Naive thymus-derived CD8-positive, alpha-beta T cell (primary cell): Measurements from ENCODE around the gene RDH5. TPM values are rescaled to one million over a fixed set of nuclear protein-coding genes. Genes with fewer than 3 reads are reported as not detected.
A peak's percentile ranks its signal among the peaks of the same experiment; 100 is the strongest.

Experiments
- ATAC-seq, 2 donors: fragments of 150-1000 bp; cut with Tn5 transposase in 1 of 2; sonication (Bioruptor Pico), chemical (Tn5 transposase) in 1 of 2; 1 replicate in 1 of 2; 2 replicates in 1 of 2; pipeline ENCODE4 v1.10.0; 2021; ENCODE audit warnings: mild to moderate bottlenecking in 2 of 2, moderate library complexity in 2 of 2
- POLR2A ChIA-PET: fragments of 350-600 bp; sonication (Branson Sonifier 250); formaldehyde crosslinking; loops from one replicate; lab custom pipeline; 2021; ENCODE audit warnings: antibody characterized with exemption; lab: Charles Lee
- DNase-seq, 10 donors: peaks; one replicate each; pipeline versions ENCODE4 v3.0.0 to v3.0.0-alpha.2; 2020 to 2022
- H3K27ac Mint-ChIP-seq, 10 donors: one replicate each; pipeline ENCODE4 v1.8.0; 2020 to 2022; ENCODE audit warnings: mild to moderate bottlenecking in 10 of 10, mixed read lengths in 10 of 10, moderate library complexity in 4 of 10, inconsistent platforms in 1 of 10
- H3K27me3 Mint-ChIP-seq, 5 donors: one replicate each; pipeline ENCODE4 v1.8.0; 2021 to 2022; ENCODE audit warnings: mixed read lengths in 5 of 5
- H3K36me3 Mint-ChIP-seq, 3 donors: one replicate each; pipeline ENCODE4 v1.8.0; 2020 to 2022; ENCODE audit warnings: mixed read lengths in 3 of 3, mild to moderate bottlenecking in 2 of 3, inconsistent platforms in 1 of 3
- H3K4me1 Mint-ChIP-seq, 4 donors: one replicate each; pipeline ENCODE4 v1.8.0; 2021 to 2022; ENCODE audit warnings: mixed read lengths in 4 of 4
- H3K4me3 Mint-ChIP-seq, 10 donors: one replicate each; pipeline ENCODE4 v1.8.0; 2020 to 2022; ENCODE audit warnings: mild to moderate bottlenecking in 10 of 10, mixed read lengths in 10 of 10, moderate library complexity in 6 of 10, inconsistent platforms in 1 of 10
- H3K9me3 Mint-ChIP-seq, 9 donors: one replicate each; pipeline ENCODE4 v1.8.0; 2020 to 2022; ENCODE audit warnings: mixed read lengths in 9 of 9, mild to moderate bottlenecking in 3 of 9, inconsistent platforms in 1 of 9, moderate library complexity in 1 of 9
- polyA plus RNA-seq, 3 donors: library from polyadenylated mRNA; unstranded; fragments of 300-500 nt; fragmentation: Illumina TruSeq; gene quantifications; one replicate each; pipeline ENCODE4 v1.2.3, GENCODE V29; 2021
- total RNA-seq, 8 experiments: library from RNA in 2 of 8; stranded (reverse) in 2 of 8; gene quantifications; one replicate each; pipeline ENCODE4 v1.2.3 and lab custom pipeline; 2021 to 2026

Gene RDH5
- total and polyA plus RNA-seq, 5 experiments from 2014 or later, result 1.0 to 30.4 (median 15.1) TPM; not detected in 1

DNA sequence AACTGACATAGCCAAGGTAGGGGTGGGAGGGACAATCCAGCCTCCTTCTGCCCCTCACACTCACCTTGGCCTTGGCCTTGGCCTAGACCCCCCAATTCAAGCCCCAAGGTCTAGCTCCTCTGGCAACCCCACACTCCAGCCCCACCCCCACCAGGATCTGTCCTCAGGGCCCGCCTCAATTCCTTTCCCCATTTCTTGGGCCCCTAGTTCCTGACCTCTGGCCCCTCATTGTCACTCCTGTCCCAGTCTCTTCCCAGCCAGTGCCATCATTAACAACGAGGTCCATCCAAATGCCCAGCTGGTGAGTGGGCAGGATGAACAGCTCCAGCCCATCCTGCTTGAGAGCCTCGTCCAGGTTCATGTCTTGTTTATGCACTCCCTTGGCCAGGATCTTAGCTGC lies 15.9 kb downstream of the RDH5 start:
- H3K4me1 Mint-ChIP-seq, result peaks cover 12 to 31% (median 22%) of the 10 kb centered on the region in 4 donors
- H3K27ac Mint-ChIP-seq, result peak overlapping the region in 4 of 10 donors; percentile 37 to 81 (median 60)
- H3K9me3 Mint-ChIP-seq, result no peaks in the 10 kb centered on the region
- no peaks in the 10 kb centered on the region for H3K27me3 Mint-ChIP-seq
- ATAC-seq (no peak), DNase-seq (no peak)
- H3K36me3 Mint-ChIP-seq, result no peaks in the 10 kb centered on the region
- POLR2A ChIA-PET, result interaction anchor here (0.6 to 4.0 kb wide), 4 partner anchors 11 to 193 kb away, joined by 3 to 60 read pairs (median 14); partner anchors contain the start of genes DGKA and PYM1
- H3K4me3 Mint-ChIP-seq, result peak overlapping the region in 1 of 10 donors; percentile 34

DNA sequence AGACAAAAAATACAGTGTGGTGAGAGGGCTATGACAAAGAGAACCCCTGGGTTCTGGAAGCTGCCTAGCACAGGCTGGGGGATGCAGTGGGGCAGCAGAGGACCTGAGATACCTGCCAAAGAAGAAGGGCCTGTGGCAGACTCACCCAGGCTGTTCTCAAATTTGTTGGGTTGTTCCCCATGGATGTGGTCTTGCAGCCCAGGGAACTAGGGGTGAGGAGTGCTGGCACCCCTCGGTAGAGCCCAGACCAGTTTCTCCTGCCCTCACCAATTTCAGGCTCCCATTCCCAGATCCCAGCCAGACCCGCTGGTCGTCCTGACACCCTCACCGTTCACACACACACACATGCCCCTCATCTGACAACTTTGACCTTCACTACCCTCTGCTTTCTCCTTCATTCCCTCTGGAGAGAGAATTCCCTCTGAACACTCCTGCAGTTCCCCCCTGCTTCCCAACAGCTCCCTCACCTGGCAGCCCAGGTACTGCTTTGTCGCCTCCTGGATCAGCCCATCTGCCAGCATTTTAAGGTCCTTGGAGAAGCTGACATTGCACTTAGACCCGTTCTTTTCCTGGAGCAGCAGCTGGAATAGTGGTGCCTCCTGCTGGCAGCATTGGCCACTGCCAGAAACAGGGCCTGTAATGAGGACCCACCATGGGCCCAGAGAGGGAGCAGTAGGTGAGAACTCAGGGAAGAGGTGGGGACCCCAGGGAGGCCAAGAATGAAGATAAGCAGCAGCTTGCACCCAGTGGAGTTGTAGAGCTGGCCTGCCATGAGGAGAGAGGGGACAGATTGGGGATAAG lies 16.8 kb downstream of the RDH5 start:
- H3K36me3 Mint-ChIP-seq, result no peaks in the 10 kb centered on the region
- peaks cover 12 to 31% (median 20%) of the 10 kb centered on the region in 4 donors for H3K4me1 Mint-ChIP-seq
- H3K27ac Mint-ChIP-seq, result peak overlapping the region; percentile 77 to 97 (median 92)
- peak overlapping the region; percentile 39 to 94 (median 92) for H3K4me3 Mint-ChIP-seq
- POLR2A ChIA-PET, result interaction anchor here (1.5 to 4.7 kb wide), 9 partner anchors 7 to 368 kb away, joined by 3 to 60 read pairs (median 11); partner anchors contain the start of genes BLOC1S1, CD63, DGKA and ORMDL2
- peak in 9 of 10 donors; percentile 31 to 75 (median 49) for DNase-seq
- no peaks in the 10 kb centered on the region for H3K27me3 Mint-ChIP-seq
- peak; percentile 38 to 46 for ATAC-seq
- no peaks in the 10 kb centered on the region for H3K9me3 Mint-ChIP-seq

DNA sequence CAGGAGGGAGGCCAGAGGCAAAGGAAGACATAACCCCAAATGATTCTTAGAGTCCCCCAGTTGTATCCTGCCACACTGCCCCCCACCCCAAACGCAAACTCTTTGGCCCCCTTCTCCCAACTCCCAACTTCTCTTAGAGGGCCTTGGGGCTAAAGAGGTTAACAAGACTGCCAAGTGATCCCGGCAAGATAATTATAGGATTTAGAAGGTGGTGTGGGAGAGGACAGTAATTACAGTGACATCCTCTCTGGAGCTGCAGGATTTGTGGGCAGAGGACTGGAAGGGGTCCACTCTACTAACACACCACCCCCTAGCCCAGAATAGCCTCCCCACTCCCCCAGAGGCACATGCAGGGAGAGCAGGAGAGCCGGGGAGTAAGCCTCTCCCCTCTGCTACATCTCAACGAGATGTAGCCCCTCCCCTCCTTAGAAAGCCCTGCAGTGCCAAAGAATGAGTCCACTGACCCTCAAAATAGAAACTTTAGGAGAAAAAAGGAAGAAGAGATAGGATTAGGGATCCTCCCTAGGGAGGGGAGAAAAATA lies 17.5 kb downstream of the RDH5 start:
- Mint-ChIP-seq H3K27me3 (no peaks in the 10 kb centered on the region), H3K4me1 (peaks cover 15 to 31% (median 24%) of the 10 kb centered on the region in 4 donors), H3K27ac (peak overlapping the region; percentile 77 to 98 (median 95)), H3K4me3 (peak overlapping the region; percentile 82 to 95 (median 93)), H3K9me3 (no peaks in the 10 kb centered on the region), H3K36me3 (no peaks in the 10 kb centered on the region)
- ATAC-seq (peak in 1 of 2 donors; percentile 18), DNase-seq (no peak)
- POLR2A ChIA-PET, result interaction anchor here (0.6 to 4.7 kb wide), 19 partner anchors 8 to 798 kb away, joined by 3 to 60 read pairs (median 6); partner anchors contain the start of genes BLOC1S1, CD63, DGKA and ORMDL2

DNA sequence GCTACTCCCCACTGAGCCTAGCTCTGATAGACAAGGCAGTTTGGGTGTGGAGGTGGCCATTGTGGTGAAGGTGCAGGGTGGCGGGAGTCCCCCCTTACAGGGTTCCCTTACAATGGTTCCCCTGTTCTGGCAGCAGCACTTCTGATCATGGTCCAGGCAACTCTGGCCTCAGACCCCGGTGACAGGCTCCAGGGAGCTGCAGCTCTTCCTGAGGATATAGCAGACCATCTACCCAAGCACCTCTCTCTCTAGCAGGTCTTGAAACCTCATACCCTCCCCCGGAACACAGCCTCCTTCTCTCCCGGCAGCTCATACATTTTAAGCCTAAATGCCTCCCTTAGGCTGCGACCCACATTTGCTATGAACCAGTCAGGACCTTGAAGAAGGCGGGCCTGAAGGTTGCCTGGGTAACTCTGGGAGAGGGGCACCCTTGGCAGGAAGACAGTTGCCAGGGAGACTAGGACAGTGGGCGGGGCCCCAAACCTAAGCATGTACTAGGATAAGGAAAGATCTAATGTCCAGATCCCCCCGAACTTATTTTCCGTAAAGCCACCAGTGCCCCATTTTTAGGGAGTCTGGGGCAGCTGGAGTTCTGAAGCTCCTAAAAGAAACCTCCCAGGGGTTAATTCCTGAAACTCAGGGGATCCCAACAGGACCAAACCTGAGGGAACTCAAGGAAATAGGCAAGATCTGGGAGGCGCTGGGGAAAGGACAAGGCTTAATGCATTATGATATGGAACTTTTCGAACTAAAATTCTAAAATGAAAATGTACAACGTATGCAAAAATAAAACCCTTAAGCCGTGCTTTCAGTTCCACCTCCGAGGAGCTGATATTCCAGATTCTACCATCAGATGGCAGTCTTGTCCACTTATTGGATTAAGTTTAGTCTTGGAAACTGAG lies 18.2 kb downstream of the RDH5 start:
- peaks cover 16 to 32% (median 26%) of the 10 kb centered on the region in 4 donors for H3K4me1 Mint-ChIP-seq
- POLR2A ChIA-PET, result interaction anchor here (0.6 to 4.7 kb wide), 25 partner anchors 8 to 797 kb away, joined by 3 to 60 read pairs (median 5); partner anchors contain the start of genes BLOC1S1, CD63, DGKA and DNAJC14
- no peaks in the 10 kb centered on the region for H3K9me3 Mint-ChIP-seq

DNA sequence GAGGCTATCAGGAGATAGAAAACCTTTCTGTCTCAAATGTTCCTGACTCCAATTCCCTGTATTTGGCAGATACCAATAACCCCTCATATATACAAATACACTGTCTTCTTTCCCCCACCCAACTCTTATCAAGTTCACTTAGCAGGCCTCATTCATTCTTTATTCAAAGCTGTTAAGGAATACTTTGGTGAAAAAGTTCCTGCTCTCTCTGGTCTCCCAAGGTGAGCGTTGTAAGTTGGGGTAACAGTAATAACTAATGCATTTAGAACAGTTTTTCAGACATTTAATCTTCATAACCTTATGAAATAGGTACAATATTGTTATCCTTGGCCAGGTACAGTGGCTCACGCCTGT lies 18.8 kb downstream of the RDH5 start:
- no peak for ATAC-seq
- H3K27ac Mint-ChIP-seq, result peak overlapping the region in 7 of 10 donors; percentile 80 to 98 (median 96)

More for the DNA sequence above, 18.2 kb downstream of the RDH5 start:
- no peaks in the 10 kb centered on the region for H3K36me3 Mint-ChIP-seq
- H3K27ac Mint-ChIP-seq, result peak overlapping the region; percentile 77 to 98 (median 95)
- DNase-seq (peak; percentile 48 to 91 (median 80)), ATAC-seq (peak; percentile 65 to 80)
- H3K4me3 Mint-ChIP-seq, result peak overlapping the region; percentile 82 to 95 (median 93)
- H3K27me3 Mint-ChIP-seq, result no peaks in the 10 kb centered on the region

DNA sequence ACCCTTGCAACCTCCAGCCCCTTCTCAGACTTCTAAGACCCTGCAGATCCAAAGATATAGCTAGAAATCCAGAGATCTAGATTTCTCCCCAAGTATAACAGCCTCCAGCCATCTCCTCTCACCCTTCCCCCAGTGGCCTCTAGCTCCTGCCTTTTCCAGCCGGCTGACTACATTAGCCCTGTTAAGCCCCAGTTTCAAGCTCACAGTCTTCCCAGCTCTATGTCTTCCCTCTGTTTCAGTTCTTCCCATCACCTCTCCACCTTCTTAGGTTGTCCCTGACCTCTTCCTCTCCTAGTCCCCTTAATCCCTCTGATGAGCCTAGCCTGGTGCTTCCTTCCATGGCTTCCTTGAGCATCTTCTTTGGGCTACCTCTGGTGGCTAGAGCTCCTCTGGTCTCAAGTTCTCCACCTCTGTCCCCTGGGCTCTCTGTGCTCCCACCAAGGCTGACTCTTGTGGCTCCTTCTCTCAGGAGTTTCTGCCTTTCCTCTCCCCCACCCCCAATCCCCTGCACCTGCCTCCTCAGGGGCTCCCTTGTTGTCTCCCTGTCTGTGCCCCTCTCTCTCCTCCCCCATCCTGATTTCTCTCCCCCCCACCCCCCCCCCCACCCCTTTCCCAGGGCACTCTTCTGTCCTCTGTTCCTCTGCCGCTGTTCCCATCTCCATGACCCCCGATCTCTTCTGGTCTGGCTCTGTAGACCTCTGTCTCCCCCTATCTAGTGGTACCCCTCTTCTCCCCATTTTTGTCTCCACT lies 21.9 kb downstream of the RDH5 start:
- Mint-ChIP-seq H3K27ac (peak overlapping the region; percentile 70 to 92 (median 78)), H3K4me1 (peaks cover 29 to 50% (median 45%) of the 10 kb centered on the region in 4 donors), H3K9me3 (no peaks in the 10 kb centered on the region), H3K27me3 (no peaks in the 10 kb centered on the region), H3K36me3 (no peaks in the 10 kb centered on the region), H3K4me3 (peak overlapping the region; percentile 75 to 93 (median 83))
- POLR2A ChIA-PET, result interaction anchor here (0.7 to 2.8 kb wide), 10 partner anchors 10 to 197 kb away, joined by 3 to 19 read pairs (median 4); partner anchors contain the start of genes BLOC1S1, CD63 and SARNP
- no peak for DNase-seq
- no peak for ATAC-seq

More for the DNA sequence above, 18.8 kb downstream of the RDH5 start:
- Mint-ChIP-seq H3K36me3 (no peaks in the 10 kb centered on the region), H3K4me1 (peaks cover 16 to 33% (median 29%) of the 10 kb centered on the region in 4 donors), H3K9me3 (no peaks in the 10 kb centered on the region), H3K27me3 (no peaks in the 10 kb centered on the region), H3K4me3 (peak overlapping the region in 7 of 10 donors; percentile 88 to 95 (median 93))
- POLR2A ChIA-PET, result interaction anchor here (0.6 to 4.7 kb wide), 21 partner anchors 8 to 483 kb away, joined by 3 to 60 read pairs (median 5); partner anchors contain the start of genes BLOC1S1, CD63, DGKA and DNAJC14
- DNase-seq, result no peak

DNA sequence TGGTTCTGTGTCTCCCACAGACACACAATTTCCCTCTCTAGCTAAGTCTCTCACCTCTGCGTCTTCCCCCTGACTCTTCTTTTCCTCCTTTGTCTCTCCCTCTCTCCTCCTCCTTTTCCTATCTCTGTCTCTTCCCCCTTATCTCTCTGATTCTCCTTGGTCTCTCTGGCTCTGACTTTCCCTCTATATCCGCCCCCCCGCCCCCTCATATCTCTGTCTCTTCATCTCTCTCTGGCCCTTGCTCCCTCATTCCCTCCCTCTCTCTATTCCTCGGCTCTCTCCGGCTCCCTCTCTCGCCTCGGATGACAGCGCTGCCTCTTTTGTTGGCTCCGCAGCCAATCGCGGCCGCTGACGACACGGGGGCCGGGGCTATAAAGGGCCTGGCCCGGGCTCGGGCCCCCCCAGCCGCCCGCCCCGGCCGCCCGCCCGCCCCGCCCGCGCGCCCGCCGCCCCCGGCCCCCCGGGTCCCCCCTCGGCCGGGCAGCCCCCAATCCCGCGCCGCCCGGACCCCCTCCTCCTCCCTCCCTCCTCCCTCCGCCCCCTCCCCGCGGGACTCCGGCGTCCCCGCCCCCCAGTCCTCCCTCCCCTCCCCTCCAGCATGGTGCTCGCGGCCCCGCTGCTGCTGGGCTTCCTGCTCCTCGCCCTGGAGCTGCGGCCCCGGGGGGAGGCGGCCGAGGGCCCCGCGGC lies 22.7 kb downstream of the RDH5 start, which contains the start of gene GDF11:
Gene GDF11 (plus strand): TSS at position 404 of the 687 bp plus-strand sequence. CDS start 195 bp downstream, at position 599.
- ATAC-seq (peak; percentile 62 to 66), DNase-seq (peak; percentile 46 to 84 (median 56))
- Mint-ChIP-seq H3K27me3 (no peaks in the 10 kb centered on the region), H3K36me3 (no peaks in the 10 kb centered on the region), H3K4me1 (peaks cover 29 to 50% (median 37%) of the 10 kb centered on the region in 4 donors), H3K27ac (peak within 1 kb of the TSS; percentile 70 to 92 (median 85)), H3K4me3 (peak within 1 kb of the TSS; percentile 86 to 95 (median 90)), H3K9me3 (no peaks in the 10 kb centered on the region)
- POLR2A ChIA-PET, result interaction anchor here (0.6 to 2.8 kb wide), 17 partner anchors 9 to 885 kb away, joined by 3 to 19 read pairs (median 4); partner anchors contain the start of genes BLOC1S1, CD63, DGKA and ORMDL2

DNA sequence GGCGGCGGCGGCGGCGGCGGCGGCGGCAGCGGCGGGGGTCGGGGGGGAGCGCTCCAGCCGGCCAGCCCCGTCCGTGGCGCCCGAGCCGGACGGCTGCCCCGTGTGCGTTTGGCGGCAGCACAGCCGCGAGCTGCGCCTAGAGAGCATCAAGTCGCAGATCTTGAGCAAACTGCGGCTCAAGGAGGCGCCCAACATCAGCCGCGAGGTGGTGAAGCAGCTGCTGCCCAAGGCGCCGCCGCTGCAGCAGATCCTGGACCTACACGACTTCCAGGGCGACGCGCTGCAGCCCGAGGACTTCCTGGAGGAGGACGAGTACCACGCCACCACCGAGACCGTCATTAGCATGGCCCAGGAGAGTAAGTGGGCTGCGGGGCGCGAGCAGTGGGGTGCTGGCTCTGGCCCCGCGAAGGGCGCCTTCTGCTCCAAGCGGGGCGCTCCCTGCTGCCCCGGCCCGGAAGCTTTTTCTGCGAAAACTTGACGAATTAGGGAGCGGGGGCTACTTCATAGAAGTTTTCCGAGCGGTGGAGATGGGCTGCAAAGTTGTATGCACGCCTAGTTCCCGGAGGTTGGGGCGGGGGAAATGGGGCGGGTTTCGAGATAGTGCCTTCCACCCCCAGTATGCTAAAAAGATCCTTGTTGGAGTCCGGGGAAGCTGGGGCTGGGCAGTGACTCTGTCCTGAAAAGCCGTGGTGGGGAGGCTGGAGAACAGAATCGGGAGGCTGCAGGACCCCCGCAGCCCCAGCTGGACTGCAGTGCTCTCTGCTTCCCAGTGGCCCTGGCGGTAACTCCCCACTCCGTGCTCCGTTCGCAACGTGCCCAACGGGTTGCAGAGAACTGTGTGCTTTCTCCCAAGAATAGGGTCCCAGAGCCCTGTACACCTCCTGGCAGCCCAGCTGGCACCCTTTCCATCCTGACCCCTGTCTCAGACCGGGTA lies 23.5 kb downstream of the RDH5 start:
- POLR2A ChIA-PET, result interaction anchor here (0.6 to 2.8 kb wide), 24 partner anchors 10 to 885 kb away, joined by 3 to 19 read pairs (median 4); partner anchors contain the start of genes BLOC1S1, CD63, DGKA and DNAJC14
- H3K4me3 Mint-ChIP-seq, result peak overlapping the region; percentile 86 to 95 (median 90)
- peaks cover 29 to 45% (median 32%) of the 10 kb centered on the region in 4 donors for H3K4me1 Mint-ChIP-seq
- ATAC-seq, result peak; percentile 60 to 61
- no peaks in the 10 kb centered on the region for H3K36me3 Mint-ChIP-seq
- H3K27me3 Mint-ChIP-seq, result no peaks in the 10 kb centered on the region
- no peaks in the 10 kb centered on the region for H3K9me3 Mint-ChIP-seq
- peak overlapping the region; percentile 49 to 95 (median 88) for H3K27ac Mint-ChIP-seq
- peak in 7 of 10 donors; percentile 14 to 51 (median 36) for DNase-seq

DNA sequence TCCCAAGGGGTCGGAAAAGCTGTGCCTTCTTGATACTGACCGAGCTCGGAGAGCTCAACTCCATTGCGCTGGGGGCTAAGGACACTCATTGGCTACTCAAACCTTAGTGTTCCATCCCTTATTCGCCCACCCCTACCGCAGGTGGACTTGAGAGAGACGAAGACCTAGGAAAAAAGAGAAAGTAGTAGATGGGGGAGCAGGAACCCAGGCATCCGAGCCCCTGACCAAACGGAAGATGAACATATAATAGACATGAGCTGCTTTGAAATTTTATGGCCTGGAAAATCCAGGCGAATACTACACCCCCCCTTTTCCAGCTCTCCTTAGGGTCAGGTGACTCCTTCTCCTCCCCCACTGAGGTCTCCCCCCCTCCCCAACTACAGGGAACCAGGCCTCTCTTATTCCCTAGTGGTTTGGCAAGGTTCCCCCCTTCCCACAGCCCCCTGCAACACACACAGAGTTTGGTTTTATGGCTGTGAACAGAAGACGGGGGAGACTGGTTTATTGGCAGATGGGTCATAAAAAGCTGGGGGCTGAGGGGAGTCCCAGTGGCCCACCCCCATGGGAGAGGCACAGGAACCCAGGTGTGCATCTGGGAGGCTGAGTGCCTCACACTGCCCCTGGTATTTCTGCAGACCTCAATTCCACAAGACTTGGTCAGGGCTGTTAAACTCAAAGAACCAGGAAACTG lies 24.3 kb downstream of the RDH5 start:
- peaks cover 0 to 5% (median 0%) of the 10 kb centered on the region in 3 donors for H3K36me3 Mint-ChIP-seq
- no peak for ATAC-seq
- POLR2A ChIA-PET, result interaction anchor here (0.6 to 2.8 kb wide), 17 partner anchors 10 to 884 kb away, joined by 3 to 19 read pairs (median 4); partner anchors contain the start of genes BLOC1S1, CD63, DGKA and DNAJC14
- no peaks in the 10 kb centered on the region for H3K27me3 Mint-ChIP-seq
- DNase-seq, result no peak
- H3K27ac Mint-ChIP-seq, result peak overlapping the region; percentile 49 to 95 (median 88)
- peak overlapping the region; percentile 86 to 95 (median 90) for H3K4me3 Mint-ChIP-seq
- peaks cover 26 to 45% (median 31%) of the 10 kb centered on the region in 4 donors for H3K4me1 Mint-ChIP-seq
- no peaks in the 10 kb centered on the region for H3K9me3 Mint-ChIP-seq
